Common myeloid progenitor, CD34-positive (primary cell): ENCODE results near the gene KIF12.

Experiments
- CTCF ChIA-PET: fragments of 350-600 bp; sonication (Branson Sonifier 250); formaldehyde crosslinking; loops from one replicate; lab custom pipeline; 2021; ENCODE audit warnings: antibody characterized with exemption; lab: Charles Lee
- POLR2A ChIA-PET: fragments of 350-600 bp; sonication (Branson Sonifier 250); formaldehyde crosslinking; loops from one replicate; lab custom pipeline; 2021; ENCODE audit warnings: antibody characterized with exemption; lab: Charles Lee
- DNase-seq, 3 donors: peaks; one replicate each; pipeline versions ENCODE4 v3.0.0 to v3.0.0-alpha.2; 2013
- H3K27ac ChIP-seq, 2 experiments: 1 replicate in 1 of 2; 2 replicates in 1 of 2; pipeline ENCODE4 v1.7.0; 2013; ENCODE audit warnings: inconsistent platforms in 2 of 2, low read length in 2 of 2, mild to moderate bottlenecking in 2 of 2, low read depth in 1 of 2, moderate library complexity in 1 of 2; ENCODE audit not compliant: severe bottlenecking in 2 of 2, insufficient read depth in 1 of 2, poor library complexity in 1 of 2
- H3K27me3 ChIP-seq, 5 experiments: replicated peaks in 2 of 5; 1 replicate in 3 of 5; 2 replicates in 2 of 5; pipeline versions ENCODE4 v1.6.1 to v1.7.0; 2013; ENCODE audit warnings: low read length in 4 of 5, mild to moderate bottlenecking in 2 of 5, moderate library complexity in 2 of 5, inconsistent platforms in 1 of 5; ENCODE audit not compliant: insufficient read depth in 5 of 5, control insufficient read depth in 4 of 5
- H3K36me3 ChIP-seq, 4 experiments: 1 replicate in 2 of 4; 2 replicates in 2 of 4; pipeline versions ENCODE4 v1.6.1 to v1.7.0; 2013; ENCODE audit warnings: low read length in 3 of 4, control low read depth in 1 of 4, mild to moderate bottlenecking in 1 of 4; ENCODE audit not compliant: control insufficient read depth in 4 of 4, insufficient read depth in 4 of 4
- H3K4me1 ChIP-seq, 4 experiments: 1 replicate in 3 of 4; 2 replicates in 1 of 4; pipeline versions ENCODE4 v1.6.1 to v1.7.1; 2013; ENCODE audit warnings: low read length in 3 of 4, mild to moderate bottlenecking in 3 of 4, control low read depth in 1 of 4, inconsistent platforms in 1 of 4, moderate library complexity in 1 of 4; ENCODE audit not compliant: control insufficient read depth in 4 of 4, insufficient read depth in 4 of 4; ENCODE audit errors: control extremely low read depth in 1 of 4
- H3K4me3 ChIP-seq, 7 experiments: 1 replicate in 4 of 7; 2 replicates in 3 of 7; pipeline versions ENCODE4 v1.5.1 to v1.7.0; 2013; ENCODE audit warnings: mild to moderate bottlenecking in 7 of 7, low read length in 6 of 7, moderate library complexity in 6 of 7, inconsistent platforms in 2 of 7, low read depth in 2 of 7, control low read depth in 1 of 7; ENCODE audit not compliant: insufficient read depth in 4 of 7, control insufficient read depth in 1 of 7; ENCODE audit errors: extremely low read depth in 1 of 7
- H3K9me3 ChIP-seq, 5 experiments: 1 replicate in 4 of 5; 2 replicates in 1 of 5; pipeline versions ENCODE4 v1.6.1 to v1.7.1; 2013; ENCODE audit warnings: low read length in 4 of 5, mild to moderate bottlenecking in 2 of 5, inconsistent platforms in 1 of 5, low read depth in 1 of 5, moderate library complexity in 1 of 5; ENCODE audit not compliant: control insufficient read depth in 4 of 5, insufficient read depth in 2 of 5; ENCODE audit errors: control extremely low read depth in 1 of 5
- WGBS: methylation state at CpG from one replicate; pipeline ENCODE4 v1.1.5; 2013; ENCODE audit not compliant: insufficient coverage; 5-methylcytosine and 5-hydroxymethylcytosine counted together

The KIF12 gene

GRCh38 chr9:114139071-114139470, 40.0 kb upstream of the KIF12 start:
- Histone ChIP-seq H3K9me3 (no peaks in the 10 kb centered on the region), H3K4me3 (no peak overlapping the region), H3K27me3 (peaks cover 0 to 14% (median 1%) of the 10 kb centered on the region in 5 experiments), H3K4me1 (no peaks in the 10 kb centered on the region), H3K36me3 (no peaks in the 10 kb centered on the region), H3K27ac (no peak overlapping the region)
- no peak for DNase-seq
- CTCF ChIA-PET: interaction anchor here (1.3 kb wide), 1 partner anchor 16 kb away, joined by 5 read pairs; the partner anchor contains the start of gene COL27A1
- WGBS: 93% methylated on average over 3 of the region's 5 CpGs
- POLR2A ChIA-PET: no interaction called here

GRCh38 chr9:114138552-114138971, 39.5 kb upstream of the KIF12 start:
- CTCF ChIA-PET: interaction anchor here (0.9 kb wide), 1 partner anchor 32 kb away, joined by 3 read pairs; no protein-coding TSS in a partner anchor
- Histone ChIP-seq H3K27ac (no peak overlapping the region), H3K4me3 (no peak overlapping the region), H3K27me3 (peaks cover 0 to 14% (median 2%) of the 10 kb centered on the region in 5 experiments), H3K9me3 (no peaks in the 10 kb centered on the region), H3K4me1 (no peaks in the 10 kb centered on the region), H3K36me3 (no peaks in the 10 kb centered on the region)
- POLR2A ChIA-PET: no interaction called here
- DNase-seq: no peak
- WGBS: 98% methylated on average over 8 of the region's 8 CpGs

- 97% methylated on average over 4 of the region's 6 CpGs for WGBS
- CTCF ChIA-PET: interaction anchor here (0.9 to 1.5 kb wide), 2 partner anchors 31 to 153 kb away, joined by 3 to 4 read pairs; no protein-coding TSS in a partner anchor
- H3K27ac ChIP-seq: no peak overlapping the region
- POLR2A ChIA-PET: no interaction called here
- H3K36me3 ChIP-seq: no peaks in the 10 kb centered on the region
- no peaks in the 10 kb centered on the region for H3K4me1 ChIP-seq
- no peaks in the 10 kb centered on the region for H3K9me3 ChIP-seq
- H3K27me3 ChIP-seq: peaks cover 0 to 14% (median 2%) of the 10 kb centered on the region in 5 experiments
- no peak for DNase-seq
- no peak overlapping the region for H3K4me3 ChIP-seq
Observed at GRCh38 chr9:114137831-114138230, 38.7 kb upstream of the KIF12 start.

- DNase-seq: no peak
- Histone ChIP-seq H3K9me3 (no peaks in the 10 kb centered on the region), H3K4me3 (no peak overlapping the region), H3K27ac (no peak overlapping the region), H3K4me1 (no peaks in the 10 kb centered on the region), H3K27me3 (peaks cover 0 to 5% (median 0%) of the 10 kb centered on the region in 5 experiments), H3K36me3 (no peaks in the 10 kb centered on the region)
- ChIA-PET CTCF (interaction anchor here (1.2 kb wide), 1 partner anchor 17 kb away, joined by 3 read pairs; no protein-coding TSS in a partner anchor), POLR2A (no interaction called here)
- 92% methylated on average over 4 of the region's 5 CpGs for WGBS
Observed at GRCh38 chr9:114134827-114135396, 35.8 kb upstream of the KIF12 start.

GRCh38 chr9:114132550-114132918, 33.4 kb upstream of the KIF12 start:
- POLR2A ChIA-PET: interaction anchor here (0.6 kb wide), 1 partner anchor 159 kb away, joined by 3 read pairs; no protein-coding TSS in a partner anchor
- no peak overlapping the region for H3K4me3 ChIP-seq
- H3K9me3 ChIP-seq: peaks cover 0 to 8% (median 2%) of the 10 kb centered on the region in 5 experiments
- DNase-seq: no peak
- CTCF ChIA-PET: interaction anchor here (0.8 to 0.9 kb wide), 2 partner anchors 9 to 24 kb away, joined by 3 read pairs; no protein-coding TSS in a partner anchor
- H3K4me1 ChIP-seq: no peaks in the 10 kb centered on the region
- H3K27me3 ChIP-seq: peaks cover 0 to 5% (median 0%) of the 10 kb centered on the region in 5 experiments
- WGBS: 96% methylated on average over 5 of the region's 7 CpGs
- H3K27ac ChIP-seq: no peak overlapping the region
- H3K36me3 ChIP-seq: no peaks in the 10 kb centered on the region

- POLR2A ChIA-PET: interaction anchor here (0.6 kb wide), 1 partner anchor 159 kb away, joined by 3 read pairs; no protein-coding TSS in a partner anchor
Observed at GRCh38 chr9:114131808-114132549, 32.9 kb upstream of the KIF12 start.

More at GRCh38 chr9:114131808-114132549, 32.9 kb upstream of the KIF12 start:
- DNase-seq: no peak
- WGBS: 96% methylated on average over 4 of the region's 10 CpGs
- Histone ChIP-seq H3K36me3 (no peaks in the 10 kb centered on the region), H3K27me3 (peaks cover 0 to 4% (median 0%) of the 10 kb centered on the region in 5 experiments), H3K4me1 (no peaks in the 10 kb centered on the region), H3K9me3 (peaks cover 0 to 14% (median 6%) of the 10 kb centered on the region in 5 experiments), H3K27ac (no peak overlapping the region), H3K4me3 (no peak overlapping the region)
- CTCF ChIA-PET: interaction anchor here (0.8 kb wide), 1 partner anchor 24 kb away, joined by 3 read pairs; no protein-coding TSS in a partner anchor
